ENCODE measurements around the gene ABHD5.

The ABHD5 gene

DNA sequence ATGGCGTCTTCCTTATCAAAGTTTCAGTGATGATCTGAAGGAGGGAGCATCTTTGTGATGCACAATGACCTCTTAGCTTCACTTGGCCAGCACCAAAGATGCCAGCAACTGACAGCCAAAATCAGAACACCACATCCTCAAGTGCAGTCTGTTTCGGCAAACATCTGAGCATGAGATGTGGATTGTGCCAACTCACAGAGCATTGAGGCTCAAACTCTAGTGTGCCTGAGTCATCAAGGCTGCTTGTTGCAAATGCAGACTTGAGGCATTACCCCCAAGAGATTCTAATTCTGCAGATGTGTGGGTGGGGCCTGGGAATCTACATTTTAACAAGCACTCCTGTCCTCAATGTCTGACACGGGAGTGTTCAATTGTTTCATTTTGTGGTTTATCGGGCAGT is 35.8 kb downstream of the ABHD5 start:
- no peak for DNase-seq

DNA sequence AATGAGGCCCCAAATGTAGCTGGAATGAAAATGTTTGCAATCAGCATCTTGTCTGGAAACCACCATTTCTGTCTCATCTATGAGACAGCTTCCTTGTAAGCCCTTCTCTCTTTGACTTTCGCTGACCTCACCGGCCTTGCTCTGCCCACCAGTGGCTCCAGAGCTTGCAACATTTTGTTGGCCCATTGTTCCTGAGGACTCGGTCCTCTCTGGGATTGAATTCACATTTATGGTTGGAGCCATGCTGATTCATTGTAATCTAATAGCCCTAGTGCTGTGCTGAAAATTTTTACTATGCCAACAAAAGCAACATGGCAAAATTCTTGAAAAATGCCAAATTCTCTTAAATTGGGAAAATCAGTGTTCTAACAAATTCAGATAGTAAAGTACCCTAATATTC is 37.2 kb downstream of the ABHD5 start:
- no peak for DNase-seq

DNA sequence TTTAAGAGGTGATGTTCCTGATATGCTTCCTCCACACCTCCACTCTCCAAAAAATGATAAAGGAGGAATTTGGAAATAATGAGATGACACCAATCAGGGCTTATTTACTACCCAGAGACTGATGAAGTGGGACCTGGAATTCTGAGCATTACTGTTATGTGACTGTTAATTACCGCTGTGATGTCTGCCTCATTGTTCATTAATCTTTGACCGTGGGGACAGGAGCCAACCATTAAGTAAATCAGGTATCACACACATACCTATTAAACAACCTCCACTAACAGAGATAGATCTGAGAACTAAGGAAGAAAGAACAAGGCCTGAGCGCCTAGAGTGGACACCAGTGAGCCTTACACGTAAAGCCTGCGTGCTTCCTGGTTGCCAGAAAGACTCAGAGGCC is 37.7 kb downstream of the ABHD5 start:
- no peak for DNase-seq

DNA sequence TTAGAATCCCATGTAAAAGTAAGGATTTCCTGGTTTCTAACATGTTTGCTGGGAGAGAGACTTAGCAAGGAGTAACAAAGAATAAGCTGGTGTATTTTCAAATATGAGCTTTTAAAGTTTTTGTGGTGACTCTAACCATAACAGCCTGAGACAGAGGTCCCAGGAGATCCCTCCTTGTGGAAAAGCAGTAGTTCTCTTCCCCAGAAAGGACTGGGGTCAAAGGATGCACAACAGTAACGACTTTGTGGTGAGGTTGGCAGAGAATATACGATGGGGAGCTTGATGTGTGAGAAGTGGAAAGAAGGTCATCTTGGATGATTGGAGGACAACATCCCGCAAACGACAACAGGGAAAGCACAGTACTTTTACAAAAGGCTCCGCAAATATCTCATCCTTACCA is 38.2 kb downstream of the ABHD5 start:
- no peak for DNase-seq

DNA sequence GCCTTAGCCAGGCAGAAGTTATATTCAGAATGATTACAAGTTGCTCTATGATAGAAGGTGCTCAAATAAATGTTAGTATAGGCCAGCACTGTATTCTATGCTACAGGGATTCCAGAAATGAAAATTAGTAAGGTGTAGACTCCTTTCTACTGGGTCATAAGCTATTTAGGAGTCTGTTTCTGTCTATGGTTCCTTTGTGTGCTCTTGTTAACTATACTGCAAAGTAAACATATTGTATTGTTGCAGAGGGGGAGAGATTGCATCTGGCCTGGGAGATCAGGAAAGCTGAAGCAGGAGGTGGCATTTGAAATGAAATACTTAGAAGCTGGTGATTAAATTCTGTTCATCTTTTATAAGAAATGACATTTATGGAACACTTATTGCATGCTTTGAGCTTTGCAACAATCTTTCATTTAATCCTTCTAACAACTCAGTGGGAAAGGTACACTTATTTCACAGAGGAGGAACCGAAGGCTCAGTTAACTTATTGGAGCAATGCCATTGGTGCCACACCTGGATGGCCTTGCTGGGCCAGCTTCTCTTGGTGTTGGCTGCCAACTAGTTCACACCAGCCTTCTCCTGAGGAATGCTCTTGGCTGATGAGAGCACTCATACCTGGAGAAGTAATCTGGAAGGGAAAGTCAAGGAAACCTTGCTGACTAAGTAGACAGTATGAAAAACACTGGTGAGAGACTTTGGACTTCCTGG is 39.1 kb downstream of the ABHD5 start:
- DNase-seq, result no peak

DNA sequence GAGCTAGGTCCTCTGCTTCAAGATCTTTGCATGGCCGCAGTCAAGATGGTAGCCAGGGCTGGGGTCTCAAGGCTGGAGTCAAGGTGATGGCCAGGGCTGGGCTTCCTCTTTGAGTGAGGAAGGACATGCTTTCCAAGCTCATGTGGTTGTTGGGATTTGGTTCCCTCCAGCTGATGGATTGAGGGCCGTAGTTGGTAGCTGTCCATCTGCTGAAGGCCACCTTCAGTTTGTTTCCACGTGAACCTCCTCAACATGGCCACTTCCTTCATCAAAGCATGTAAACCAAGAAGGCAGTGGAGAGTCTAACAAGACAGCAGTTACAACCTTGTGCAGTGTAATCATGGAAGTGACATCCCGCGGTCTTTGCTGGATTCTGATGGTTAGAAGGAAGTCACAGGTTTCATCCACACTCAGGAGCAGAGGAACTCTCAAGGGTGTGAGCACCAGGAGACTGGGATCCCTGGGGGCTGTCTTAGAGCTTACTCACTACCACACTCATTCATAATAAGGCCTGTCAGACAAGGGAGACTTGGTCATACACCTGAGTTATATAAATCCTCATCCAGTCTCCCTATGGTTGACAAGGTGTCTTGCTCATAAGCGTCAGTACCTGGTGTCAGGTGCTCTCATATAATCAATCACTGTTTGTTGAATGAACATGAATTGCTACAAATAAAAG is 42.1 kb downstream of the ABHD5 start:
- DNase-seq, result no peak

DNA sequence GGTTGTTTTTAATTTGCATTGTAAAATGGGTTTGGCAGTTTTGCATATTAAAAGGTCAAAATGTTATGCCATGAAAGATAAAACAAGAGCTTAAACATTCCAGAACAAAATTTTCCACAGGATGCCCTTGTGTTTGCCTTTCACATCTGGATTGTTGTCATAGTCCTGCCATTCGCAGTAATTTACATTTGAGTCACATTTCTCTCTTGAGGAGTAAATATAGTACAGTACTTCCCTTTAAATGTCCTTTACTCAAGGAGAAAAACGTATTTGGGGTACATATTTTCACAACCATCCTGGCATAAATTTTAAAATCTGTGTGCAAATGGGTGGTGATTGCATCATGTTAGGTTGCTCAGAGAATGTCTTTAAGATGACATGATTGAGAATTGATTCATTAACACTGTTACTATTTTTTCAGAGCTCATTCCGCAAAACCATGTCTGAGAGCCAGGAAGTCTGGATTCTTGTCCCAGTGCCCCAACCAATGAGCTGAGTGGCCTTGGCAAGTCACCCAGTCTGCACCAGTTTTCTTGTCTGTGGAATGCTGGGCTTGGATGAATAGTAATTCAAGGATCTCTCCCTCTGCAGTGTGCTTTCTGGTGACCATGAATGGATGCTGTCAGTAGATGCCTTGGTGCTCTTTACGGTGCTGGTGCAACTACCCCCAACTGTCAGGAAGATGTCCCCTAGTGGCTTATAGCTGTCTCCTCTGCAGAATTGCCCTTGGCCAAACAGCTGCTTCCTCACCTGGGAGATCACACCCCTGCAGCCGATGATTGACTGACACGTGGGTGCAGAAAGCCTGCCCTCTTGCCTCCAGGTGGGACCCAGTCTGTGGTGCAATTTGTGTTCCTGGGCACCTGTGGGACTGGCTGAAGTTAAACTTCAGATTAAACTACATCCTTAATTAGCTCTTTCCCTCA is 43.0 kb downstream of the ABHD5 start:
- DNase-seq, result no peak

DNA sequence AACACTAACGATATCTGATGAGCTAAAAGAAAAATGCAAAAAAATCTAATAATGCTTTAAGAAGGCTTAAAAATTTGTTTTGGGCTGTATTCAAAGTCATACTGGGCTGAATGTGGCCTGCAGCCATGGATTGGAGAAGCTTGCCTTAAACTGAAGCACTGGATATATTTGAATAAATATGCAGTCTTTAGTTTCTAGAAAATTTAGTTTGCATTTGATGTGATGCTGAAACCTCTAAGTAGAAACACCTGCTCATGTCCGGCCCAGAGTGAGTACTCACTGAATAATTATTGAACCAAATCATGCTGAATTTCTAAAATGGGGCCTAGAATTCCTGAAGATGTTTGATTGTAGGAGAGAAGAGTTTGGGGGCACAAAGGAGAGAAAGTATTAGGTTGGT is 43.9 kb downstream of the ABHD5 start:
- no peak for DNase-seq

DNA sequence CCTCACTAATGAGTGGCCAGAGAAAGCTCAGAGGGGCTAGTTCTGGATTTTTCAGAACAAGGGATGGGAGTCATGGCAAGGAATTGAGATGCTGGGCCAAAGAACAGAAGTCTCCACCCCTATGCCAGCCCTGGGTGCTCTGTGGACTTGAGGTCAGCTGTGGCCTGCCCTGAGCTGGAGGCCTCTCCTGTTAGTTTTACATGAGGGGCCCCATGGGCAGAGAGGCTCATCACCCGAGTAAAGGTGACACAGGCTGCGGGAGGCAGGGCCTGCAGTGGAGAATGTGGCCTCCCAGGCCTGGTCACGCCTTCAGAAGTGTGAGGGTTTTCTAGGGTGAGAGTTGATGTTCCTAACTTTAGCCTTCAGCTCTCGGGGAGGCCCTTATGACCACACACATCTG is 44.9 kb downstream of the ABHD5 start:
- no peak for DNase-seq

DNA sequence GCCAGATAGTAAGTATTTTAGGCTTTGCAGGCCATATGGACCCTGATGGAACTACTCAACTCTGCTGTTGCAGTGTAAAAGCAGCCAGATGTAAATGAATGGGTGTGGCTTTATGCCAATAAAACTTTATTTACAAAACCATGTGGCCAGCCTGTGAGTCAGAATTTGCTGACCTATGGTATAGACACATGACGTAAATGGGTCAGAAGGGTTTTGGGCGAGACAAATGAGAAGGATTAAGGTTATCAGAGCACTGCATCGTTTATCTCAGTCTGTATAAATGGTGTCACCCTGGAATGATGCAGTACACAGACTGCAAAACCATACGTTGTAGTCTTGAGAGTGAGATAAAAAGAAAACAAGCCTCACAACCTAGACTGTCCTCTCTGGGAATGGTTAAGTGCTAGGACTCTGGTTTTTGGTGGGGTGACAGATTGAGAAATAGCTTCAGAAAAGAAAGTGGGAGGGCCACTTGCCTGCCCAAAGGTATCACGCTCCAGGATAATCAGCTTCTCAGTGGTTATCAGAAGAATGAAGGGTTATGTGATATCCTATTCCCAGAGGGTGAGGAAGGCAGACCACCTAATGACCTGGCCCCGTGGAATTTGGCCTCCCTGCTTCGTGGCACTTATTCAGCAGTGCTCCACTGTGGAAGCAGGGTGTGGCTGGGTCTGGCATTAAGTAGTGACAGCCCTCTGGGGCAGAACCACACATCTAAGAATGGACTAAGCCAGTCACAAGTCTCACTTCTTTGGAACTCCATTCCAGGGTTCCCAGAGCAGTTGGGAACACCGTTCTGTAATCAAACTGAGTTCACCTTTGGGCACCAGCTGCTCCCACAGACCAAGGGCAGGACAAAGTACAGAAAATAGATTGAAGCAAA is 46.1 kb downstream of the ABHD5 start:
- DNase-seq, result no peak

DNA sequence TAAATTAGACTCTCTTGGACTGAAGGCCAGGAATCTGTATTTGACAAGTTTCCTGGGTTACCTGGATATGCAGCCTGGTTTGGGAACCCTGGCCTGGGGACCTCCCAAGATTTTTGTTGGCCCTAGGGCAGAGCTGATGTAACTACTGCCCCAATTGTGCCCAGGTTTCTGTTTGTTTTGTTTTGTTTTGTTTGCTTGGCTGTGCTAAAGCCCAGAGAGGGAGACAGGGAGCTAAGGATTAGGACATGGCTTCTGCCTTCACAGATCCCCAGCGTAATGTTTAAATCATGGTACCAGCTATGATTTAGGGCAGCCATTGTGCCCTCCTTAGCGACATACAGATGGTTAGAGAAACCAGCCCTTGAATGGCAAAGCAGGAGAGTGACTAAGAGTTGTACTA is 47.6 kb downstream of the ABHD5 start:
- DNase-seq, result no peak

DNA sequence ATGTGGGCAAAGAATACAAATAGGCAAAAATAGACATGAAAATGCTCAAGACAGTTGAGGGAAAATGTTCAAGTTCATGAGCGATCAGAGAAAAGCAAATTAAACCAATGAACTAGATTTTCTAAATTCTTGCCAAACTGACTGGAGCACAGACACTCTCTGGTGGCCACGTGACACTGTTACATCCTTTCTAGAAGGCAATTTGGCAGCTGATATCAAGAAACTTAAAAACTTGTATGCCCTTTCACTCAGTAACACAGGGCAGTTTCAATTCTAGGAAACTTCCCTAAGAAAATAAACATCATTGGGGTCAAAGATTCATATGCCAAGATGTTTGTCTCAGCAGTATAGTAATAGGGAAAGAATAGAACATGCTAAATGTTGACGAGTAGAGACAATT is 52.2 kb downstream of the ABHD5 start:
- no peak for DNase-seq

DNA sequence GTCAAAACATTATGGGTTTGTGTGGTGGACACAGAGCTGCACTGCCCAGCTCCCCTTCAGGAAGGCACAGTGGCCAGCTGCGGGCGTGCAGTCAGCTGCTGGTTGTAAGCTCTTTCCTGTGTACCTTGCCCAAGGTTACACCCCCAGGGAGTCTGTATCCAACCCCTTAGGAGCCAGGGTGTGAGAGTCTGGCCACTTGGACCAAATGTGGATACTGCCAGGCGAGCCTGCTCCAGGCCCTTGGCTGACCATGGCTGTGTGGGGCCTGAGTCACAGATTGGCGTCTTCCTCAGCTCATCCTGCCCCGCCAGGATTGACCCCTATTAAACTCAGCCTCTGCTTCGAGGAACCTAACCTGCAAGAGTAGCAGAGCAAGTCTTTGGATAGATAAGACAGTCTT is 56.9 kb downstream of the ABHD5 start:
- no peak for DNase-seq

DNA sequence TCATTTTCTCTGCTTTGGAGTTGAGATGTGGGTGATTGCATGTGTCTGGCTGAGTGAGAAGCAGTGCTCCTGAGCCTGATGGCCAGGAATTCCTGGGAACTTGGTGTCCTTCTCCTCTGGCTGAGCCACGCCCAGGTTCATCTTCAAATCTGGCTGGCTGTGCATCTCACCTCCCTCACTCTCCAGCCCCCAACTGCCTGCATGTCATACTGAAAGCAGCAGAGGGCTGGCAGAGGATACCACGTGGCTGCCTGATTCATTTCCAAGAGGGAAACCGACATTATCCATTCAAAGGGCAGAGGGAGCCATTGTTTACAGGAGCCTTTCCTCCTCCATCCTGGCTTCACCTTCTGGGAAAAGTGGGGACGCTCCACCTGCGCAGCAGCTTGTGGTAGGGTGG is 57.4 kb downstream of the ABHD5 start:
- no peak for DNase-seq

DNA sequence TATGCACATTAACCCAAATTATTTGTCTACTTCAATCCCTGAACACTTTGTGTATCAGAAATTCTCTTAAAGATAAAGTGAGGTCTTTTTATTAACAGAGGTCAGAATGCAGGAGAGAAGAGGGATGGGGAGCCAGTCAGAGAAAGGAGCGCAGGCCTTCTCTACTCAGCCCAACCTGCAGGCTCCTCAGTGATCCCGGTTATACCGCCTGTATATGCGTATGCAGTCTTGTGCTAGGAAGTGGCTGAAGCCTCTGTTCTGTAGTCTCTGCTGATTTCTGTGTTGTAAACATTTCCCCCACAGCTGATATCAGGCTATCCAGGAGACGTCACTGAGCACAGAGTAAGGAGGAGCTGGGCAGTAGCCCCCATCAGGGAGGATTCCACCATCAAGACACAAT is 57.9 kb downstream of the ABHD5 start:
- DNase-seq, result no peak

DNA sequence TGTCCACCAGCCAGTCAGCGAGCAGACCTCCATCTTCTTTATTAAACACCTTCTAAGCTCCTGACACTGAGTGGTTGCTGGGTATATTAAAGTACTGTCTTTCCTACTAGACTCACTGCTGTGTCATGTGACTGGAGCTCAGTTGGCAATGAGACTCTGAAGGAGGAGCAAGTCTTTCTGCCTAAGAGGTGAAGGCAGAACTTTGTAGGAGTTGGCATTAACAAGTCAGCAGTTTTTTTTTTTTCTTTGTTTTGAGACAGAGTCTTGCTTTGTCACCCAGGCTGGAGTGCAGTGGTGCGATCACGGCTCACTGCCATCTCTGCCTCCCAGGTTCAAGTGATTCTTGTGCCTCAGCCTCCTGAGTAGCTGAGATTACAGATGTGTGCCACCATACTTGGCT is 62.2 kb downstream of the ABHD5 start:
- DNase-seq, result no peak

DNA sequence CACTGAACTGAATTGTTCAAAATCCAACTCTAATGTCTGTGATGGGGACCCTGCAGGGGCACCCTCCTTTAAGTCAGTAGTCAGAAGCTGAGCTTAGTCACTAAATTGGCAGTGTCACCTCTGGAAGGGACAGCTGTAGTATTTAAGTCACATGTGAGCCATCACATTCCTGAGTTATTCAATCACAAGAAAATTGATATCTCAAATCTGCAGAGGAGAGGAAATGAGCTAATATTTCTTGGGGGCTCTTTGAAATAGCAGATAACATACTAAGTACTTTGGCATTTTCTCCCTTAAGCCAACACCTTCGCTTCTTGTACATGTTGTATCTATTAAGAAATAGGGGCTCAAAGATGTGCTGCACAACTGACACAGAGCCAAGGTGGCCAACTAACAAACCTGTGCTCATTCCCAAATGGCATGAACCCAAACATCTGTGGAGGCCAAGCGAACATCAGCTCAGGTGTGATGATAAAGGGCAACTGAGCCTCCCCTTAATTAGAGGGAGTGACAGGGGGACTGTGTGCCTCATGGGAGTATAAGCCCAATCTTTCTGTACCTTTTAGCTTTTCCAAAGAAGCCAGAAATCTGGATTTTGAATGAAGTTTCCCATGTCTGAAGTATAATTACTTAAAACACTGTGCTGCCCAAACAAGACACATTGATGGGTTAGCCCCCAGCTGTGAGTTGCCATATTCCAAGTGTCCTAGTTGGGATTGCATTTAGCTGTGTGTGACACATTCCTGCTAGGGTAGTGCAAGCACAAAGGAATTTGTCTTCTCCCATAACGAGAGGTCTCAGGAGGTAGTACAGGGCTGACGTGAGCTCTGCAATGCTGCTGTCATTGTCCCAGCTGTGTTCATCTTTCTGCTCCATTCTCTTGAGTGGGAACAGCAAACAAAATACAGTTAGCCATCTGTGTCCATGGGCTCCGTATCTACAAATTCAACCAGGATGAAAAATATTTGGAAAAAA is 63.3 kb downstream of the ABHD5 start:
- DNase-seq, result no peak

DNA sequence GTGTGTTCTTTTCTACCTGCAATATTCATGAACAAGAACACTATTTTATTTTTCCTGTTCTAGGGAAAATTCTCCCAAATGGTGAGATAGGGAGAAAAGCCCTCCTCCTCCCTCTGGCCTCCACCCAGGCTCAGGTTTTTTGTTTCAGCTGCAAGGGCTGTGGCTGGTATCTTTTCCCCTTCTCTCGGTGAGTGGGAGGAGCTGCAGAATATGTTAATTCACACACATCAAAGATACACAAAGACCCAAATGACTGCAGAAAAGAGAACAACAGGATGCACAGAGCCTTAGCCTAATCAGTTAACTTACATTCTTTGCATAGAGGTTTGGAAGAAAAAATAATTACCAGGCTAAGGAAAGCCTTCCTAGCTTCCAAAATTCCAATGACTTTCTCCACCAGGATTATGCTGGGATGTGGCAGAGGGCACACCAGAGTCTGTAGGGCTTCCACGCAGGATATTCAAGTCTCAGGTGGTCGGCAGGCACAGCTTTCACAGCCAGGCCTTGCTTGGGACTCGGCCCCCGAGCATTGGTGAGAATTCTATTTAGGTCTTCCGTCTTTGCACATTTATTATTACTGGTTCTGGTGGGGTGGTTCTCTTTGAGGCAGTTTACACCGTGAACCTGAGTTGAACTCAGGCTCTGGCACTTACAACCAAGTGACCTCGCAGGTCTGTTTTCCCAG is 64.9 kb downstream of the ABHD5 start:
- no peak for DNase-seq

DNA sequence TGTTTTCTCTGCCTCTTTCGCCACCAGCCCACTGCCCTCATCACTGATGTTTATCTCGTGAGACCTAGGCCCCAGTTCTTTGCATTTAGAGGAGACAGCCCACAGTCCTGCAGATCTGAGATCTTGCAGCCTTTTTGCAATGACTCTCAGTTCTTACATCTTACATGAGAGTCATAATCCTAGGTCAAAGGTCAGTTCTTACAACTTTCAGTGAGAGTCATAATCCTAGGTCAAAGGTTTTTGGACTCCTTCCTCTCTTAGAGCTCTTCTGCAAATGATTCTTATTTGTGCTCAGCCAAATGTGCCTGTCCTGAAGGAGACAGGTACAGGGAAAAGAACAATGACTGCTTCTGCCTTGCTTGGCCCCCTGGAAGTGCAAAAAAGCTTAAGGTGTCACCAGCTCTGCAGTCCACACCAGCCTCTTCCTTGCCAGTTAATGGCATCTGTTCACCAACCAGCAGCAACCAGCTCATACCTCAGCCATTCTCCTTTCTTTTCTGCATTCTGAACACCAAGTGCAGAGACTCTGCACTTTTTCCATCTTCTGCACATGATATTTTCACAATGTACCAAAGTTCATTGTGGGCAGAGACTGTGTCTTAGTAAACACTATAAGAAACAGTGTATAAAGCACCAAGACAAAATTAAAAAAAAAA is 67.1 kb downstream of the ABHD5 start:
- DNase-seq, result no peak

DNA sequence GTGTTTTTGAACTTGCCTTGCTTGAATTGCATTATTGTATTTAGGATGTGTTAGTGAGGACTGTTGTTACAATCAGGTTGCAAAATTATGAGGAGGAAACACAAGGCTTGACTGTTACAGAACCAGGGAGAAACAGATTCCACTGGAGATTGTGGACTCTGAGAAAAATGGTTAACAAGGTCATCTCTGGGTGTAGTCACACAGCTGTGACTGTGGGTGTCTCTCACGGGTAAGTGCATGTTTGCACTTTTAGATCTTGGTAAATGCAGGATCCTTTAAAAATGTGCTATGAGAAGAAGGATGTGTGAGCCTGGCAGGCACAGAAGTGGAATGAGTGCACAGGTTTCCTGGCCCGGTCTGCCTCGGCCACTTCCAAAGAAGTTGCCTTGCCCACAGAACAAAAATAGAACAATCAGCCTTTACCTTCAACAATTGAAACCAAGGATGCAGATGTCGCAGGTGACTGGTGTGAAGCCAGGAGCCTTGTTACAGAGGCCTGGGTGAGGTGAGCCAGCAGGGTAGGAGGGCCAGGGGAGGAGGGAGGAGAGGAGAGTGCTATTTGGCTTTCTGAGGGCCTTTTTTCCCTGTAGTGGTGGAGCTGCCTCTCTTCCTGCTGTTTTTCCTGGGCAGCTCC is 68.0 kb downstream of the ABHD5 start:
- DNase-seq, result no peak

Data from NCI-H82 (cell line).